ENCODE measurements around the gene TRIM41. TPM values are rescaled to one million over a fixed set of nuclear protein-coding genes. Genes with fewer than 3 reads are reported as not detected.

The TRIM41 gene
- total and polyA plus RNA-seq, 2 of the 13 experiments (the other 11 are each of a cell fraction or from before 2014, with no cell fraction given): 10.2 to 16.7 TPM

DNA sequence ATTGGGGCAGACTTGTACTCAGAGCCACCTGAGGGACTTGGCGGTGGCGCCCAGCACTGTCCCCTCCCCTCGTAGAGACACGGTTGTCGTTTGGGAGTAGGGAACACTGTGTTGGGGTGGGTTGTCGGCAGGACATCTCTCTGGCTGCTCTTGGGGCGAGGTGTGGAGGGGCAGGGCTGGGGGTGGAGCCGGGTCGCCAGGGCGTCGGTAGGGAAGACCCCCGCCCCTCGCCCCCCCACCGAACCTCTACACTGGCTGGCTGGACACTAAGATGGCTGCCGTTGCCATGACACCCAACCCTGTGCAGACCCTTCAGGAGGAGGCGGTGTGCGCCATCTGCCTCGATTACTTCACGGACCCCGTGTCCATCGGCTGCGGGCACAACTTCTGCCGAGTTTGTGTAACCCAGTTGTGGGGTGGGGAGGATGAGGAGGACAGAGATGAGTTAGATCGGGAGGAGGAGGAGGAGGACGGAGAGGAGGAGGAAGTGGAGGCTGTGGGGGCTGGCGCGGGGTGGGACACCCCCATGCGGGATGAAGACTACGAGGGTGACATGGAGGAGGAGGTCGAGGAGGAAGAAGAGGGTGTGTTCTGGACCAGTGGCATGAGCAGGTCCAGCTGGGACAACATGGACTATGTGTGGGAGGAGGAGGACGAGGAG, 778 bp downstream of the TRIM41 start (continued):
- TF ChIP-seq, protein P1, sequence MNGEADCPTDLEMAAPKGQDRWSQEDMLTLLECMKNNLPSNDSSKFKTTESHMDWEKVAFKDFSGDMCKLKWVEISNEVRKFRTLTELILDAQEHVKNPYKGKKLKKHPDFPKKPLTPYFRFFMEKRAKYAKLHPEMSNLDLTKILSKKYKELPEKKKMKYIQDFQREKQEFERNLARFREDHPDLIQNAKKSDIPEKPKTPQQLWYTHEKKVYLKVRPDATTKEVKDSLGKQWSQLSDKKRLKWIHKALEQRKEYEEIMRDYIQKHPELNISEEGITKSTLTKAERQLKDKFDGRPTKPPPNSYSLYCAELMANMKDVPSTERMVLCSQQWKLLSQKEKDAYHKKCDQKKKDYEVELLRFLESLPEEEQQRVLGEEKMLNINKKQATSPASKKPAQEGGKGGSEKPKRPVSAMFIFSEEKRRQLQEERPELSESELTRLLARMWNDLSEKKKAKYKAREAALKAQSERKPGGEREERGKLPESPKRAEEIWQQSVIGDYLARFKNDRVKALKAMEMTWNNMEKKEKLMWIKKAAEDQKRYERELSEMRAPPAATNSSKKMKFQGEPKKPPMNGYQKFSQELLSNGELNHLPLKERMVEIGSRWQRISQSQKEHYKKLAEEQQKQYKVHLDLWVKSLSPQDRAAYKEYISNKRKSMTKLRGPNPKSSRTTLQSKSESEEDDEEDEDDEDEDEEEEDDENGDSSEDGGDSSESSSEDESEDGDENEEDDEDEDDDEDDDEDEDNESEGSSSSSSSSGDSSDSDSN (CRISPR knock-in tag; IDR thresholded peaks at IDR 0.05): peak; percentile 8; the same call in 1 of the 2 replicates
- TF ChIP-seq DMAP1 (CRISPR knock-in tag; IDR thresholded peaks at IDR 0.05) (0 out of 2 replicates have a peak, but pooled peaks have one; percentile 6), MAZ (IDR thresholded peaks at IDR 0.05; ENCODE audit: borderline replicate concordance, low read depth, low read length) (no peak), MAZ (CRISPR knock-in tag; IDR thresholded peaks at IDR 0.05; ENCODE audit: low read depth) (peak; percentile 3; the same call in 1 of the 2 replicates), ZNF468 (CRISPR knock-in tag; IDR thresholded peaks at IDR 0.05) (no peak), ZNF619 (CRISPR knock-in tag; IDR thresholded peaks at IDR 0.05) (0 out of 2 replicates have a peak, but pooled peaks have one; percentile 7), SMAD9 (CRISPR knock-in tag; IDR thresholded peaks at IDR 0.05) (no peak), FOXO1 (CRISPR knock-in tag; IDR thresholded peaks at IDR 0.05) (no peak; the same call in 1 of the 2 replicates), MIXL1 (CRISPR knock-in tag; IDR thresholded peaks at IDR 0.05) (no peak), SMAD1 (CRISPR knock-in tag; IDR thresholded peaks at IDR 0.05; ENCODE audit: borderline replicate concordance, low read depth) (peak; percentile 32), EEA1 (CRISPR knock-in tag; IDR thresholded peaks at IDR 0.05; ENCODE audit: borderline replicate concordance) (peak; percentile 50; the same call in 1 of the 2 replicates), ZC3H13 (CRISPR knock-in tag; IDR thresholded peaks at IDR 0.05) (0 out of 2 replicates have a peak, but pooled peaks have one; percentile 12), POLR2AphosphoS5 (IDR thresholded peaks at IDR 0.05; ENCODE audit: low read depth, low read length) (peak; percentile 56; the same call in 1 of the 2 replicates), ZNF503 (CRISPR knock-in tag; IDR thresholded peaks at IDR 0.05) (no peak), ZNF143 (CRISPR knock-in tag; IDR thresholded peaks at IDR 0.05) (no peak)
- TF ChIP-seq, protein P2, sequence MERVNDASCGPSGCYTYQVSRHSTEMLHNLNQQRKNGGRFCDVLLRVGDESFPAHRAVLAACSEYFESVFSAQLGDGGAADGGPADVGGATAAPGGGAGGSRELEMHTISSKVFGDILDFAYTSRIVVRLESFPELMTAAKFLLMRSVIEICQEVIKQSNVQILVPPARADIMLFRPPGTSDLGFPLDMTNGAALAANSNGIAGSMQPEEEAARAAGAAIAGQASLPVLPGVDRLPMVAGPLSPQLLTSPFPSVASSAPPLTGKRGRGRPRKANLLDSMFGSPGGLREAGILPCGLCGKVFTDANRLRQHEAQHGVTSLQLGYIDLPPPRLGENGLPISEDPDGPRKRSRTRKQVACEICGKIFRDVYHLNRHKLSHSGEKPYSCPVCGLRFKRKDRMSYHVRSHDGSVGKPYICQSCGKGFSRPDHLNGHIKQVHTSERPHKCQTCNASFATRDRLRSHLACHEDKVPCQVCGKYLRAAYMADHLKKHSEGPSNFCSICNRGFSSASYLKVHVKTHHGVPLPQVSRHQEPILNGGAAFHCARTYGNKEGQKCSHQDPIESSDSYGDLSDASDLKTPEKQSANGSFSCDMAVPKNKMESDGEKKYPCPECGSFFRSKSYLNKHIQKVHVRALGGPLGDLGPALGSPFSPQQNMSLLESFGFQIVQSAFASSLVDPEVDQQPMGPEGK (CRISPR knock-in tag; IDR thresholded peaks at IDR 0.05): 0 out of 2 replicates have a peak, but pooled peaks have one; percentile 4
- TF ChIP-seq, protein P3, sequence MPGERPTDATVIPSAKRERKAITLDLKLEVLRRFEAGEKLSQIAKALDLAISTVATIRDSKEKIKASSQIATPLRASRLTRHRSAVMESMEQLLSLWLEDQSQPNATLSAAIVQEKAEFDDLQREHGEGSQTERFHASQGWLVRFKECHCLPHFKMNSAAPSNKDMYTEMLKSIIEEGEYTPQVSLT (CRISPR knock-in tag; IDR thresholded peaks at IDR 0.05; ENCODE audit: borderline replicate concordance, low read depth): no peak
- TF ChIP-seq, protein P4, sequence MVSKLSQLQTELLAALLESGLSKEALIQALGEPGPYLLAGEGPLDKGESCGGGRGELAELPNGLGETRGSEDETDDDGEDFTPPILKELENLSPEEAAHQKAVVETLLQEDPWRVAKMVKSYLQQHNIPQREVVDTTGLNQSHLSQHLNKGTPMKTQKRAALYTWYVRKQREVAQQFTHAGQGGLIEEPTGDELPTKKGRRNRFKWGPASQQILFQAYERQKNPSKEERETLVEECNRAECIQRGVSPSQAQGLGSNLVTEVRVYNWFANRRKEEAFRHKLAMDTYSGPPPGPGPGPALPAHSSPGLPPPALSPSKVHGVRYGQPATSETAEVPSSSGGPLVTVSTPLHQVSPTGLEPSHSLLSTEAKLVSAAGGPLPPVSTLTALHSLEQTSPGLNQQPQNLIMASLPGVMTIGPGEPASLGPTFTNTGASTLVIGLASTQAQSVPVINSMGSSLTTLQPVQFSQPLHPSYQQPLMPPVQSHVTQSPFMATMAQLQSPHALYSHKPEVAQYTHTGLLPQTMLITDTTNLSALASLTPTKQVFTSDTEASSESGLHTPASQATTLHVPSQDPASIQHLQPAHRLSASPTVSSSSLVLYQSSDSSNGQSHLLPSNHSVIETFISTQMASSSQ (IDR thresholded peaks at IDR 0.05; ENCODE audit: low read depth): no peak
- TF ChIP-seq, protein P4 (CRISPR knock-in tag; IDR thresholded peaks at IDR 0.05; ENCODE audit: borderline replicate concordance): no peak
